Activated CD8-positive, alpha-beta memory T cell treated with anti-CD3 and anti-CD28 coated beads for 1 hour (primary cell): ENCODE results near the gene FASN.
A peak's percentile ranks its signal among the peaks of the same experiment; 100 is the strongest.

Experiments
- DNase-seq, 2 donors: peaks; one replicate each; pipeline ENCODE4 v3.0.0-alpha.2; 2020; ENCODE audit warnings: low read depth in 1 of 2; ENCODE audit errors: extremely low read depth in 1 of 2

The FASN gene

DNA sequence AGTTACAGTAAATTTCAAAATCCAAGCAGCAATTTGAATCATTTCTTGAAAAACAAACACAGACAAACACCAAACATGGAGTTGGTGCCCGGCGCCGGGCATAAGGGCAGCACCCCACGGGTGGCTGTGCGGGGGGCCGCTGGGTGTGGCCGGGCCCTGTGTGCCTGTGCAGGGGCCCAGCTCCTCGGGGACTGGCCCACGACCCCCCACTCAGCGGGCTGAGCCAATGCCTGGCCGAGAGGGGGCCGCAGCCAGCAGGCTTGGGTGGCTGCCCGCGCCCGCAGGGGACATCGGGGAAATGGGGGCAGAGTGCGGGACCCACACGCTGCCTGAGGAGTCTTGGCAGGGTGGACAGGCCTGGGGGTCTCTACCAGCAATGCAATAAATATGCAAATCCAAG, 19.6 kb downstream of the FASN start:
- DNase-seq, result no peak

DNA sequence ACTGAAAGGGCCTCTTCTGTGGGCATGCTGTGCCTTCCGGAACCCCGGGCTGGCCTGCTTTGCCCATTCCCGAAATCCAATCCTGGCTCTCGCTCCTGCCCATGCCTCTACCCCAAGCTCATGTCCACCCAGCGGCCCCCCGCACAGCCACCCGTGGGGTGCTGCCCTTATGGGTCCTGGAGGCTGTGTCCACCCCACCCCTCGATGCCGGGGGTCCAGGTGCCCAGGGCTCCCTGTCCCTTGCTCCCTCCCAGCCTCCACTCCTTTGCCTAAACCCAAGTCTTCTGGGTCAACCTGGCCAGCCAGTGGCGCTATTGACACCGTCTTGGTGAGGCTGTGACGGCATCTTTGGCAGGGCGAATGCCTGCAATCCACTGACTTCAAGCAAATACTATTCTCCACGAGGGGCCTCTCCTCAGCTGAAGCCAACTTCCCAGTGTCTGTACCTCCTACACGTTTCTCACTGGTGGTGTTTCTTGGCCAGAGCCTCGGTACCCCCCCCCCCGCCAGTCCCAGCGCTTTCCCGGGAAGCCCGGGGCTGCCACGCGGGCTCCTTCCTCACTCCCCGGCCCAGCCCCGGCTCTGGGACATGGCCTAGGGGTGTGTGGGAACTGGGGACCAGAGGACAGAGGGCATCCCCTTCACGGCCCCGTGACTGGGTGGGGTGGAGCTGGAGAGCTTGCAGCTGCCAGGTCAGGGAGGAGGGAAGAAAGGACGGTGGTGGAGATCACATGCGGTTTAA, 20.2 kb downstream of the FASN start:
- no peak for DNase-seq

GRCh38 chr17:82076785-82077591, 21.0 kb downstream of the FASN start:
- DNase-seq, result no peak

DNA sequence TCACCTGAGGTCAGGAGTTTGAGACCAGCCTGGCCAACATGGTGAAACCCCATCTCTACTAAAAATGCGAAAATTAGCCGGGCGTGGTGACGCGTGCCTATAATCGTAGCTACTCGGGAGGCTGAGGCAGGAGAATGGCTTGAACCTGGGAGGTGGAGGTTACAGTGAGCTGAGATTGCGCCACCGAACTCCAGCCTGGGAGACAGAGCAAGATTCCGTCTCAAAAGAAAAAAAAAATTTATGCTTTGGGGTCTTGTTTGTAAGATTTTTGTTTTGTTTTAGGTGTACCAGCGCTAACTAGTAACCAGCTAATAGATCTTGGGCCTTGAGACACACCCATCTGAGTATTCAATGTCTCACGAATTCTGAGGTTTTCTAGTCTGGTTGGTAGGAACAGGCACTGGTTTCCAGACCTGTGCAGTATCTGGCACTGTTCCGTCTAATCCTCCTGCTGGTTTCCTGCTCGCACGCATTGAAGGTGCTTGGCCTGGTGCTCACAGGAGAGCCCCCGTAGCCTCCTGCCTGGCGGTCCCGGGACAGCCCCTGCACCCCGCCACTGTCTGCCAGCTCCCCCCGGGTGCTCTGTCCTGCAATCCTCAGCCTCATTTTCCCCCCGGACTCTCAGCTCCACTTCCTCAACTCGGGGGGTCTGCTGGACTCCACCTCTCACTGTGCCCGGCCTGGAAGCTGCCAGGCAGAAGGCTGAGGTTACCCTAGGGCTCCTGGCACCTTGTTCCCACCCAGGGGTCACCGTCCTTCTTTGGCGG, 21.8 kb downstream of the FASN start:
- no peak for DNase-seq

DNA sequence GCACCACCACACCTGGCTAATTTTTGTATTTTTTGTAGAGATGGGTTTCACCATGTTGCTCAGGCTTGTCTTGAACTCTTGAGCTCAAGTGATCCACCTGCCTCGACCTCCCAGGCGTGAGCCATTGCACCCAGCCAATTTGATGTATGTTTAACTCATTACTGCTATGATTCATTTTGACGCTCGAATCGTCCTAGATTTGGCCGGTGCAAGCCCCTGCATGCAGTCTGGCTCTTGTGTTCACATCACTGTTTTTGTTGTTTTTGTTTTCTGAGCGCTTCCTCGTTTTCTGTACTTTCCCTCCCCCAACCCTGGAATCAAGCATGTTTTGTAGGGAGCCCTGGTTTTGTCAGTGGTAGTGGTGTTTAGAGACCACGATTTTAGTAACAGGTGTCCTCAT, 24.6 kb downstream of the FASN start:
- no peak for DNase-seq

GRCh38 chr17:82072827-82073226, 25.2 kb downstream of the FASN start:
- DNase-seq, result no peak

DNA sequence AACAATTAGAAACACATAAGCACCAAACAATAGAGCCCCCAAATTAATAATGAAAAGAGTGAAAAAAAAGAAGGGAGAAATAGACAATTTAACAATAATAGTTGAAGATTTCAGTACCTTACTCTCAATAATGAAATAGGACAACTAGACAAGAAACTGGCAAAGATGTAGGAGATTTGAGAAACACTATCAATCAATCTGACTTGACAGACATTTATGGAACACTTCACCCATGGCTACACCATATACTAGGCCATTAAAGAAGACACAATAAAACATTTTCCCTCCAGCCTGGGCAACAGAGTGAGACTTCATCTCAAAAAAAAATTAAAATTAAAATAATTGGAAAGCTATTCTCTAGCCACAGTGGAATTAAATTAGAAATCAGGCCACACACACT, 27.4 kb downstream of the FASN start:
- DNase-seq, result no peak

- DNase-seq, result peak in 1 of 2 donors; percentile 64
Measured at GRCh38 chr17:82065638-82066303, 32.3 kb downstream of the FASN start, which contains the start of gene DUS1L. Gene DUS1L (minus strand): TSS chr17:82065804. CDS start chr17:82065059, 745 bp downstream.

DNA sequence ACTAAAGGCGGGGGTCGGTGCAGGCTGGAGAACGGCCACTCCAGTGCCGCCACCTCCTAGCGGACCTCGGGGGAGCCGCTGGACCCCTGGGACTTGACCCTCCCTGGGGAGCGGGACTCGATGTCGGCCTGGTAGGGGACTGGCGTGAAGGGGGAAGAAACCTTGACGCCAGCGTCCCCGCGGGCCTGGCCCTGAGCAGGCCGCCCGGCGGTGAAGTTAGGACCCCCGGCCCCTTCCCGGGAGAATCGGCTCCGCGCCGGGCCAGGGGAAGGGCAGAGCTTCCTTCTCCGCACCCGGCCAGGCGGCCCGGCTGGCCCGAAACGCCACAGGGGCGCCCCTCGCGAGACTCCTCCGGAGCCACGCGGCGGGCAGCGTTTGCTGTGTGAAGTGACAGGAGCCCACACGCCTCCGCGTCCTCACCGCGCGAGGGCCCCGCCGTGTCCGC, 32.8 kb downstream of the FASN start:
- no peak for DNase-seq

DNA sequence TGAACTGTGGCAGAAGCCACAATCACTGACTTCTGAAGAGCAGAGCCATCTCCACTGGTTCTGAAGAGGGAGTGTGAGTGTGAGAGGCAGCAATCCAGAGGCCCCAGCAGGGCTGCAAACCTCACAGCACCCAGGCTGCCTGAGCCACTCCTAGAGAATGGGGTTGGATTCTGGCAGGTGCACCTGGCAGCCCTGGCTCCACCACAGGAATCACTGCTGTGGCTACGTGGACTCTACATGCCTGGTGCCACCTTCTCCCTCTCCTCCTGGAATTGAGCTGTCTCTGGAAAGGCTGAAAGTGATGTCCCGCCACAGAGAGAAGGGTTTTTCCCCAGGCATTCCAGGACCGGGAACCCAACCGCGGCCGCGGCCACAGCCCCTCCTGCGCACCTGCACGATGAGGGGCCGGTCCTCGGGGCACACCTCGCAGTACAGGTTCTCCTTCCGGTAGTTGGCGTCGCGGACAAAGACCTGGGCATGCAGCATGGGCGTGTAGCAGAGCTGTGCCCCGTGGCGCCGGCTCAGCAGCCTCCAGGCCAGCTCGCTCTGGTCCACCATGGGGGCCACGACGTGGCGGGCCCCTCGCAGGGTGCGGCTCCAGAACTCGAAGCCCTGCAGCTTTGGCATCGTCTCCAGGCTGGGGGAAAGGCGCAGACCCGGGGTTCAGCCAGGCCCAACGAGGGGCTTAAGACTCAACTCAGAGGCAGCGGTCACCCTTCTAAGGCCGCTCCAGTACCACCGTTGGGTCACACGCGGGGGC, 33.4 kb downstream of the FASN start:
- DNase-seq, result no peak

DNA sequence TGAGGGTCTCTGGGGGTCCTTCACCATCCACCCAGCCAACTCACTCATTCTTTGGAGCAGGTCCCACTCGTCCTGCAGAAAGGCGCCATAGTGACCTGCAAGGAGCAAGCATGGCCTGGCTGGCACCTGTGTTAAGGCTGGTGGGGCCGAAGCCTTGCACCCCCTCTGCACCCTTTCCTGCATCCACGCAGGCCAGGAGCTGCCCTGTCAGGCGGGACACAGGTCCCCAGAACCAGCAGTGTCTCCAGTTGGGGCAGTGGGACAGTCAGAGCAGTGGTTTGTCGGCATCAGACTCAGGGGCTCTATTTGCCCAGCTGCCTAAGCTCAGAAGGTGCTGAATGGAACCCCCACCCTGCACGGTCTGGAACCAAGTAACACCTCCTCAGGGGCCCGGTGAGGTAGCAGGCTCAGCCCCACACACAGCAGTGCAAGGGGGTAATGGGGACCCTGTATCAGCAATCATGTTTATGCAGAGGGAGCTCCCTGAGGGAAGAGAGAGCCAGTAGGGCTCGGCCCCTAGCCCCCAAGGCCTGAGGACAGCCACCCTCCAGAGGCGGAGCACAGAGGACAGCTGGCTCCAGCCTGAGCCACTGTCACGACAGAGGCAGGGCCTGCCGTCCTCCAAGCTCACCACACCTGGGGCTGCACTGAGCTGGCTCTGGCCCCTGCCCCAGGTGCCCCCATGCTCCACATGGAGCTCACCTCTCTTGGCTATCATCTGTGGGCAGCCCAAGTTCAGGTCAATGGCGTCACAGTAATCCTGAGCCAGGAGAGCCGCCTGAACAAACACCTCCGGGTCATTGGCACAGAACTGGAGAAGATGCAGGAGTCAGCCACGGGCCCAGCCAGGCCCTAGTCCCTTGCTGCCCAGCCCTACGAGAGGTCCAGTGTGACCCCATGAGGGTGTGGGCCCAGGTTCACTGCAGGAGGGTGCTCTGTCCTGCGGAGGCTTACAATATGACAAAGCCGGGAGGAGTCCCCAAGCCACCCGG, 34.3 kb downstream of the FASN start:
- no peak for DNase-seq

GRCh38 chr17:82062984-82063368, 35.1 kb downstream of the FASN start:
- DNase-seq, result no peak

- DNase-seq, result no peak
Measured at GRCh38 chr17:82062076-82062983, 35.7 kb downstream of the FASN start.

- DNase-seq, result no peak
Measured at GRCh38 chr17:82061047-82061925, 36.8 kb downstream of the FASN start.

- no peak for DNase-seq
Measured at GRCh38 chr17:82060614-82061013, 37.4 kb downstream of the FASN start.

DNA sequence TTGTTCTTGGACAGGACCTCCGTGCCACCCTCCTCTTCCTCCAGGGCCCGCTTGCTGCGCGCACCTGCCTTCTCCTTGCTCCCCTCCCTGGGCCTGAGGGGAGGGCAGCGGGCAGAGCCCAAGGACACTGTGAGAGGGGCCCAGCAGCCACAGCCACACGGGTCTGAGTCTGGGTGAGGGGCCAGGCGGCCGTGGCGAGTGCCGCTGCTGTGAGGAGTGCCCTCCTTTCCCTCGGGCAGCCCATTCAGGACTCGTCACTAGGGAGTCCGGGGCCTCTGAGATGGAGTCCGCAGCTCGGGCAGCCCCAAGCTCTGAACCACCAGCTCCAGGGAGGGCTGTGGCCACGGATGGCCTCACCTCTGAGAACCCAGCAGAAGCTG, 38.0 kb downstream of the FASN start:
- no peak for DNase-seq
